HG02623 (cell line): ENCODE results near the gene CELF4.

ENCODE experiments used
- ATAC-seq: cut with Tn5 transposase; IDR thresholded peaks from one replicate; pipeline ENCODE4 v1.9.1; 2021; ENCODE audit warnings: moderate library complexity; ENCODE audit not compliant: unreplicated experiment

Gene CELF4

GRCh38 chr18:37299471-37300304, 265.9 kb downstream of the CELF4 start:
- ATAC-seq: no peak

- no peak for ATAC-seq
These were observed 266.8 kb downstream of the CELF4 start for GRCh38 chr18:37298816-37299215.

GRCh38 chr18:37297106-37297505, 268.5 kb downstream of the CELF4 start:
- no peak for ATAC-seq

GRCh38 chr18:37294951-37295350, 270.6 kb downstream of the CELF4 start:
- ATAC-seq: no peak

- ATAC-seq: no peak
These were observed 272.2 kb downstream of the CELF4 start for GRCh38 chr18:37293359-37293758.

GRCh38 chr18:37289423-37289822, 276.2 kb downstream of the CELF4 start:
- ATAC-seq: no peak

- ATAC-seq: no peak
These were observed 278.0 kb downstream of the CELF4 start for GRCh38 chr18:37287601-37288000.

GRCh38 chr18:37286801-37287200, 278.8 kb downstream of the CELF4 start:
- no peak for ATAC-seq

GRCh38 chr18:37285825-37286224, 279.8 kb downstream of the CELF4 start:
- ATAC-seq: no peak

- no peak for ATAC-seq
These were observed 281.3 kb downstream of the CELF4 start for GRCh38 chr18:37284260-37284659.

GRCh38 chr18:37282386-37283037, 283.1 kb downstream of the CELF4 start:
- ATAC-seq: no peak

GRCh38 chr18:37280701-37281393, 284.8 kb downstream of the CELF4 start:
- ATAC-seq: no peak

- ATAC-seq: no peak
These were observed 287.8 kb downstream of the CELF4 start for GRCh38 chr18:37277804-37278203.

- ATAC-seq: no peak
These were observed 289.3 kb downstream of the CELF4 start for GRCh38 chr18:37276111-37276890.

GRCh38 chr18:37275237-37275741, 290.3 kb downstream of the CELF4 start:
- ATAC-seq: no peak

GRCh38 chr18:37274309-37275236, 291.0 kb downstream of the CELF4 start:
- no peak for ATAC-seq

GRCh38 chr18:37272841-37273240, 292.8 kb downstream of the CELF4 start:
- ATAC-seq: no peak

GRCh38 chr18:37272226-37272625, 293.4 kb downstream of the CELF4 start:
- ATAC-seq: no peak

GRCh38 chr18:37270666-37271052, 294.9 kb downstream of the CELF4 start:
- no peak for ATAC-seq
